OCI-LY3 (cell line): Measurements from ENCODE around the gene PDCD4.

ENCODE experiments used
- H2AFZ ChIP-seq: fragments of 200-600, 300-600 bp; shearing (Covaris generic); 2 replicates; pipeline ENCODE4 v1.6.0; 2014; ENCODE audit warnings: antibody characterized with exemption, low read depth, low read length
- H3K27ac ChIP-seq: fragments of 200-600, 300-600 bp; sonication (generic); 2 replicates; pipeline ENCODE4 v1.5.1; 2014; ENCODE audit warnings: mild to moderate bottlenecking, low read length, moderate library complexity, mixed read lengths
- H3K27me3 ChIP-seq: fragments of 200-600, 300-600 bp; sonication (generic); 2 replicates; pipeline ENCODE4 v1.6.1; 2014; ENCODE audit warnings: low read depth, low read length, mixed read lengths
- H3K36me3 ChIP-seq: fragments of 200-600, 300-600 bp; sonication (generic); replicated peaks from 2 replicates; pipeline ENCODE3; 2014; ENCODE audit warnings: low read depth, low read length, mixed read lengths
- H3K4me1 ChIP-seq: fragments of 300-600, 200-600 bp; sonication (generic); 2 replicates; pipeline ENCODE4 v1.6.1; 2014; ENCODE audit warnings: low read length, mixed read lengths
- H3K4me2 ChIP-seq: fragments of 200-600, 300-600 bp; sonication (generic); 2 replicates; pipeline ENCODE4 v1.6.1; 2014; ENCODE audit warnings: low read length, mixed read lengths
- H3K4me3 ChIP-seq: fragments of 300-600, 200-600 bp; sonication (generic); 2 replicates; pipeline ENCODE4 v1.5.1; 2014; ENCODE audit warnings: antibody characterized with exemption, mild to moderate bottlenecking, low read length, moderate library complexity
- H3K79me2 ChIP-seq: fragments of 300-600, 200-600 bp; shearing (Covaris generic); 2 replicates; pipeline ENCODE4 v1.6.1; 2014; ENCODE audit warnings: mild to moderate bottlenecking, low read length, mixed read lengths
- H3K9ac ChIP-seq: fragments of 300-600, 200-600 bp; shearing (Covaris generic); 2 replicates; pipeline ENCODE4 v1.6.0; 2014; ENCODE audit warnings: mild to moderate bottlenecking, low read length, moderate library complexity
- H3K9me3 ChIP-seq: fragments of 200-600, 300-600 bp; shearing (Covaris generic); 2 replicates; pipeline ENCODE4 v1.6.1; 2014; ENCODE audit warnings: low read length, mixed read lengths; ENCODE audit not compliant: insufficient read depth
- H4K20me1 ChIP-seq: fragments of 200-600, 300-600 bp; sonication (generic); 2 replicates; pipeline ENCODE4 v1.6.1; 2016; ENCODE audit warnings: low read length, mixed read lengths; ENCODE audit not compliant: insufficient read depth
- EZH2phosphoT487 ChIP-seq: fragments of 200-600 bp; shearing (Covaris generic); IDR thresholded peaks from 2 replicates; pipeline ENCODE4 v1.6.1; 2018; ENCODE audit warnings: antibody characterized with exemption, mixed run types, low read depth
- TF ChIP-seq, protein P1 (sequence below): fragments of 200-600, 300-600 bp; sonication (generic); IDR thresholded peaks from 2 replicates; pipeline ENCODE4 v1.5.1; 2014; ENCODE audit warnings: antibody characterized with exemption, low read length, low read depth

Gene PDCD4

DNA sequence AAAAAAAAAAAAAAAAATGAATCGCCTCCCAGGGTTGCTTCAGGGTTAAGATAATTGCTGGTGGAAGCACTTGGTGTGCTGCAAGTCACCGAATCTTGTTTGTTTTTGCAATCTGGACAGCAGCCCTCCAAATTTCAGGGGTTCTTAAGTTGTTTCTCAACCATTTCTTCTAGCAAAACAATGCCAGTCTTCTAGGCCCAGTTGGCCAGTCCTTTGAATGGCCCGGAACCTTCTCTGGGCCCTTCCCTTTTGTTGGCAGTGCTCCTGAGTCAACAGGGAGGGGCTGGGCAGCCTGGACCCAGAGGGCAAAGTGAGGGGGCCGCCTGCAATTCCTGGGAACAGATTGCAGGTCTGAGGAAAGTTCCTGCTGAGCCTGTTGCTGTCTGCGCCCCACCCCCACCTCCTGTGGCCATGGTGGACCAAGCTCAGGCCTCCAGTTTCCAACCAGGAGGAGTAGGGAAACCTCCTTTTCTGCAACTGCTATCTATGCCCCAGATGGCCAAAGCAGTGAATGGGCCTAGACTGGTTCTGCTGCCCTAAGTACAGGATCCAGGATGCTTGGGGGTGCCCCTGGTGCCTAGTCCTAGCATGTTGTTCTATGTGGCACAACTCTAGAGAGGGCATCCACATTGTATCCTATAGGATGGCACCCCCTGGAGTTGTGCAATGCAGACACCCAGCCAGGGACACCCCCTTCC, 31.4 kb upstream of the PDCD4 start:
- no peak overlapping the region for H2AFZ ChIP-seq
- no peaks in the 10 kb centered on the region for H3K27me3 ChIP-seq
- H3K9me3 ChIP-seq = no peaks in the 10 kb centered on the region
- TF ChIP-seq, protein P1, sequence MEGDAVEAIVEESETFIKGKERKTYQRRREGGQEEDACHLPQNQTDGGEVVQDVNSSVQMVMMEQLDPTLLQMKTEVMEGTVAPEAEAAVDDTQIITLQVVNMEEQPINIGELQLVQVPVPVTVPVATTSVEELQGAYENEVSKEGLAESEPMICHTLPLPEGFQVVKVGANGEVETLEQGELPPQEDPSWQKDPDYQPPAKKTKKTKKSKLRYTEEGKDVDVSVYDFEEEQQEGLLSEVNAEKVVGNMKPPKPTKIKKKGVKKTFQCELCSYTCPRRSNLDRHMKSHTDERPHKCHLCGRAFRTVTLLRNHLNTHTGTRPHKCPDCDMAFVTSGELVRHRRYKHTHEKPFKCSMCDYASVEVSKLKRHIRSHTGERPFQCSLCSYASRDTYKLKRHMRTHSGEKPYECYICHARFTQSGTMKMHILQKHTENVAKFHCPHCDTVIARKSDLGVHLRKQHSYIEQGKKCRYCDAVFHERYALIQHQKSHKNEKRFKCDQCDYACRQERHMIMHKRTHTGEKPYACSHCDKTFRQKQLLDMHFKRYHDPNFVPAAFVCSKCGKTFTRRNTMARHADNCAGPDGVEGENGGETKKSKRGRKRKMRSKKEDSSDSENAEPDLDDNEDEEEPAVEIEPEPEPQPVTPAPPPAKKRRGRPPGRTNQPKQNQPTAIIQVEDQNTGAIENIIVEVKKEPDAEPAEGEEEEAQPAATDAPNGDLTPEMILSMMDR = no peak
- no peak for TF ChIP-seq EZH2phosphoT487
- H3K4me1 ChIP-seq = peaks cover 49% of the 10 kb centered on the region
- no peaks in the 10 kb centered on the region for H4K20me1 ChIP-seq
- H3K4me3 ChIP-seq = no peak overlapping the region
- H3K4me2 ChIP-seq = no peak overlapping the region
- peak overlapping the region; percentile 76; the same call in 1 of the 2 replicates for H3K27ac ChIP-seq
- no peak overlapping the region for H3K9ac ChIP-seq
- H3K79me2 ChIP-seq = no peaks in the 10 kb centered on the region
- no peaks in the 10 kb centered on the region for H3K36me3 ChIP-seq

GRCh38 chr10:110840923-110841428, 30.8 kb upstream of the PDCD4 start:
- no peaks in the 10 kb centered on the region for H3K36me3 ChIP-seq
- H3K27ac ChIP-seq = peak overlapping the region; percentile 76; the same call in 1 of the 2 replicates
- H3K4me1 ChIP-seq = peaks cover 55% of the 10 kb centered on the region
- no peak overlapping the region for H2AFZ ChIP-seq
- H3K9me3 ChIP-seq = no peaks in the 10 kb centered on the region
- H3K27me3 ChIP-seq = no peaks in the 10 kb centered on the region
- no peak overlapping the region for H3K4me3 ChIP-seq
- peak overlapping the region; percentile 96 for H3K4me2 ChIP-seq
- no peaks in the 10 kb centered on the region for H4K20me1 ChIP-seq
- no peak for TF ChIP-seq EZH2phosphoT487
- TF ChIP-seq, protein P1 = no peak
- peak overlapping the region; percentile 52; the same call in 1 of the 2 replicates for H3K9ac ChIP-seq
- no peaks in the 10 kb centered on the region for H3K79me2 ChIP-seq

DNA sequence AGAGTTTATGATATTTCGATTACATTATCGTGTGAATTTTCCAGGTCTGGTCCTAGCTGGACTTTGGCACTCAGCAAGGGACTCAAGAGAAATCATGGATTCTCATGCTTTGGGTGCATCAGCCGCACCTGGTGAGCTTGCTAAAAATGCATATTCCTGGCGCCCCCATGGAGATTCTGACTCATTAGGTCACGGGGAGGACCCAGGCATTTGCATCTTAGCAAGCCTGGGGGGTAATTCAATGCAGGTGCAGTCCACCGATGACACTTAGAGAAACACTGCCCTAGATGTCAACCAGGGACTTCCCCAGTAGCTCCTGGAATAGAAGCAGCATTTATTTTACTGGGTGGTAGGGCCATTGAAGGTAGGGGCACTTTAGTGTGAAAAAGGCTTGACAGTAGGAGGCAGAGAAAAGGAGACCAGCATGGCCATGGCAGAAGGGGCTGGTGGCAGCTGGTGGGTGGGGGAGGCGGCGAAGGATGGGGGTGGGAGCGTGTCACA, 29.9 kb upstream of the PDCD4 start:
- H3K9me3 ChIP-seq = no peaks in the 10 kb centered on the region
- H3K4me2 ChIP-seq = peak overlapping the region; percentile 96
- H4K20me1 ChIP-seq = no peaks in the 10 kb centered on the region
- no peaks in the 10 kb centered on the region for H3K79me2 ChIP-seq
- H3K27ac ChIP-seq = peak overlapping the region; percentile 94
- no peaks in the 10 kb centered on the region for H3K27me3 ChIP-seq
- no peak overlapping the region for H2AFZ ChIP-seq
- TF ChIP-seq, protein P1 = no peak
- TF ChIP-seq EZH2phosphoT487 = no peak
- no peaks in the 10 kb centered on the region for H3K36me3 ChIP-seq
- H3K9ac ChIP-seq = peak overlapping the region; percentile 71
- H3K4me1 ChIP-seq = peaks cover 58% of the 10 kb centered on the region
- H3K4me3 ChIP-seq = peak overlapping the region; percentile 63

- Histone ChIP-seq H3K36me3 (no peaks in the 10 kb centered on the region), H3K27me3 (no peaks in the 10 kb centered on the region), H4K20me1 (no peaks in the 10 kb centered on the region), H3K27ac (peak overlapping the region; percentile 94), H3K4me2 (peak overlapping the region; percentile 96), H3K4me3 (peak overlapping the region; percentile 63), H3K9me3 (no peaks in the 10 kb centered on the region), H3K4me1 (peaks cover 58% of the 10 kb centered on the region), H3K9ac (peak overlapping the region; percentile 71), H3K79me2 (no peaks in the 10 kb centered on the region), H2AFZ (no peak overlapping the region)
- TF ChIP-seq, protein P1 = no peak
- TF ChIP-seq EZH2phosphoT487 = no peak
Observed at GRCh38 chr10:110842326-110842904, 29.3 kb upstream of the PDCD4 start.
